Cerebellar cortex (tissue), 1 donor: ENCODE measurements around the gene TAAR2.
"Not testable (repeated sequence)": the region's sequence is repeated elsewhere in the genome, so short reads cannot be mapped to it uniquely, and the experiment has no call there.

ENCODE experiments used
- DNase-seq: peaks from one replicate; pipeline ENCODE4 v3.0.0-alpha.2; 2015; ENCODE audit warnings: low spot score

TAAR2 gene

DNA sequence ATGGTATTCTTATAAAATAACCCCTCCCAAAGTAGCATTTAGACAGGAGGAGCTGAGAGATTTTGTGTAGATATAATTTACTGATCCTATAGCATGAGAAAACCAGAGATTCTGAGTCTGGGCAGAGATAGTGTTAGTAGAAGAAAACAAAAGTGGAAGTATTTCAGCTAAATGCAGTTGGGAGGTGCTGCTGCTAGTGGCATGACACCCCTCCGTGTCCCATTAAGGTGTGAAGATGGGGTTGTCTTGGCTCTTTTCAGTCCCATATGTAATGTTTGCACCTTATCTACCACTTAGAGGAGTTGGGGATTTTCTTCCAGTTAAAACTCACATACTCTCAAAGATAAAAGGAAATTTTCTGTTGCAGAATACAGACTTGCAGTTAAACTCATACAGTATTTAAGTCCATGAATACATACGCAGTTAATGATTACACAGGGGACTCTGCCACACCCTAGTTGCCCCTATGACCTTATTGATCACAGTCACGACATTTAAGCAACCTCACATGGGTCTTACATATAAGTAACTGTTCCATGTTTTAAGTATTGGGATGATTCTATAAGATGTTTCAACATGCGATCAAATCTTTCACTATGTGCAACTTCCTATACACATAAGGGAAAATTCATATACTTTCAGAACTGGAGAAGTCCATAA, 11.5 kb downstream of the TAAR2 start:
- DNase-seq, result no peak

DNA sequence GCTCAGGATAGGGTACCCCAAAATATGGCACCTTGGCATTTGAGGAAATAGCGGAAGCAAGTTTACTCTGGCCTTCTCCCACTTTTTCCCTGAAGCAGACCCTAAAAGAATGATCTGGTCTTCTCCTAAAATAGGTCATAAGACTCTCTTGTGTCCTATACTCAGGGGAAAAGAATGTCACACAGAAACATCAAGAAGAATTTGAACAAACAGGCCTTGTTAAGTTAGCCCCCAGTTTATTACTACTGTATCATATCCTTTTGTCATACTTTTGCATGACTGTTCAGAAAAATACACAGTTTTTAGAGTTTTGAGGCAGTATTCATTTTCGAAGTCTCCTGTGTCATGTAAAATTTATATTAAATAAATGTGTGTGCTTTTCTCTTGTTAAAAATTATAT, 12.5 kb downstream of the TAAR2 start:
- no peak for DNase-seq

DNA sequence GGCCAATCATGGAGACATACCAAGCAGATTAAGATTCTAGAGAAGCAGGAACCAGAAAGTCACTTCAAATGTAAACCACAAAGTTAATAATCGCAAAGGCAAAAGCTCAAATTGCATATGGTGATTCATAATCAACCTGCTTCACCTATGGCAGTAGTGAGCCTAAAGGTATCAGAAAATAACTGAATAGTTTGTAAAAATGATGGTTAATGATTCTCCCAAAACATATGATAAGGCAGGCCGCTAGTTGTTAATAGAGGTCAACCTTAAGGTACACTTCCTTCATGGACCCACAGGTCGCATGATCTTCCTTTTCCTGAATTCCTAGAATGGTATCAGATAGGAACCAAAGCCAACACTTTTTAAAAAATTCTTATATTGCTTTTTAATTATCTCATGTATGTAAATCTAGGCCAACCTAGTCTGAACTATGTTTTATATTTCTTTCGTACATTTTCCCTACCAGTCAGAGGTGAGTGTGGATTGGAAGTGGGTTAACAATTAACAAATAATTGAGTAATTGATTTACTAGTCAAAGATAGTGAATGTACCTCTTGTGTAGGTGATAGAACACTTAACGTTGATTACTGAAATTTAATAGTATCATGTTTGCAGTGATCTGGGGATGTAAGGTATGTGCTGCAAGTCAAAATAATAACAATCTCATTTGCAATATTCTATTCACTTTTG, 16.4 kb downstream of the TAAR2 start:
- no peak for DNase-seq

DNA sequence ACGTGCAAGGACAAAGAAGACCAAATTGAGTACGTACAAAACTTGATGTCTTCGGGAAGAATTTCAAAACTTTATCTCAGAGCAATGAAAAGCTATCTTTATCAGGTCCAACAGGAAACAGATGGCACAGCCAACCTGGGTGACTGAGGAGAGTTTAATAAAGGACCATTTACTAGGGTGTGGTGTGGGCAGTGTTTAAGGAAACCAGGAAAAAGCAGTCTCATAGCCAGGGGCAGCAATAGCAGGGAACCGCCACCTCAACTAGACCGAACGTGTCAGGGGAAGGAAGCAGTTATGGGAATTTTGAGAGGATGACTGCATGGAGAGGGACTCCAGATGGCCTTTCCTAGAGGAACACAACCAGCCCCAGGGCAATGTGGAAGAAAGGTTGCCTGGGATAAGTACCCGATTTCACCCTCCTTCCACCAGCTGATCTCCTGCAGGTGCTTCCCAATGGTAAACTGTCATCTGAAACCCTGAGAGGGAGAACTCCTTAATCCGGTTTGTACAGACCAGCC, 19.4 kb downstream of the TAAR2 start:
- DNase-seq, result no peak

DNA sequence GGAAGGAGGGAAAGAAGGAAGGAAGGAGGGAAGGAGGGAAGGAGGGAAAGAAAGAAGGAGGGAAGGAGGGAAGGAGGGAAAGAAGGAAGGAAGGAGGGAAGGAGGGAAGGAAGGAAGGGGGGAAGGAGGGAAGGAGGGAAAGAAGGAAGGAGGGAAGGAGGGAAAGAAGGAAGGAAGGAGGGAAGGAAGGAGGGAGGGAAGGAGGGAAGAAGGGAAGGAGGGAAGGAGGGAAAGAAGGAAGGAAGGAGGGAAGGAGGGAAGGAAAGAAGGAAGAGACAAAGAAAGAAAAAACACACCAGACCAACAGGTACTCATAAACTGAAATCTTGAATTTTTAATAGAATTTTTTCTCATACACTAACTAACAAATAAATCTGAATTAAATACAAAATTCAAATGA, 23.2 kb downstream of the TAAR2 start:
- not testable (repeated sequence) for DNase-seq

DNA sequence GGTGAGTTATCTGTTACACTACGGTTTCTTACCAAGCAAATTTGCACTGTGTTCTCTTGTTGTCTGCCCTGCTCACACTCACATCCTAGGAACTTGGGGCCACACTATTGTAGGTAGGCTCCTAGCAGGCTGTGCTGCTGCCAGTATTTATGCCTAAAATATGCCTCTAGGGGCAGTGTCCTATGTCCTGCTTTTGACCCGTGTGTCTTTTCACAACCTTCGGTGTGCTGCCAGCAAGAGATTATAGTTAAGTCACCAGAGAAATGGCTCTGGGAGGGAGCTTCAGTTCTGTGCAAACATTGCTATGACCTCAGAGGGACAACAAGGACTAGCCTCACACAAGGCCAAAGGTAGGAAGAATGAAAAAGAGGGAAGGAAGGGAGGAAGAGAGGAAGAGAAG, 25.6 kb downstream of the TAAR2 start:
- peak; percentile 4 for DNase-seq

DNA sequence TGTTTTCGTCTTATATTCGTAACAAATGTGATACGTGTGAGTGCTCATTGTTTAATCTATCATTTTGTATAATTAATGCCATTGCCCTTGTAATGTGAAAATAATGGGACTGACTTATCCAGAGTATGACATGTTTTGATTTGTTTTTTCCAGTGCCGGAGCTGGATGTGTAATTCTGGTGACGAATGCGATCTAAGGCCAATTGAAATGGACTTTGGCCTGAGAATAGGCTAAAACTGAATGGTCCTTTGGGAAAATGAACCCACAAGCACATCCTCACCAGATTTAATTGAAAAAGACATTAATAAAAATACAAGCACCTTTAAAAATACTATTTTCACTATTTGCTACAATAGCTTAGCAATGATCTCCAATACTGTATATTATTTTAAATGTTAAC, 27.9 kb downstream of the TAAR2 start:
- DNase-seq, result no peak

DNA sequence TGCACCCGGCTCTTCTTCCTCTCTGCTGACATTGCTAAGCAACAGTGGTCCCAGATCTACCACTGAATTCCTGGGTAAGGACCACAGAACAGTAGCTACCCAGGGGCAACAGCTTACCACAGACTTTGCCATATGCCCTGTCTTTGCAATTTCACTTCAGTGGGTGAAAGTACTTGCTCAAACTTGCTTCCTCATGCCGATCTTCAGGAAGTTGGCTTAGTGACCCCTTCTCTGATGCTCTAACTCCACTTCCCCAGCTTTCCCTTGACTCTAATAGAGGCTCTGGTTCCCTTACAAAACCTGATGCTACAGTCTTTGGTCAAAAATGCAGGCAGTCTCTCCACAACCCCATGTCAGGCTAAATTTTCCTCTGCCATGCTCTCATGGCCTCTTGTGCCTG, 31.2 kb downstream of the TAAR2 start:
- no peak for DNase-seq

DNA sequence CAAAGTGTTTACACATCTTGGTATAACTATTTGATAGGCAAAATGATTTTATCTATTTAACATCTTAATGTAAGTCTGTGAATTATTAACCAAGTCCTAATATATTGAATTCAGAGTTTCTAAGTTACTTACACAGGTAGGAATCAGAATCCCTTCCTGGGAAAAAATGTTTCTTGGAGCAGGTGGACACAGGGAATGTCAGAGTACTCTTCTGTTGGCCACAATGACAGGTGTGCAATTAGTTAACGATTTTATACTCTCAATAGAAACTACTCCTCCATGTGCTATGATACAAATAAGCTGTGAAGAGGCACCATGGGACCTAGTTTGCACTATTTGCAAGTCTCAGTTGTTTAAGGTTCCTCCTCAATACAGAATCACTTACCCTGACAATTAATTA, 33.7 kb downstream of the TAAR2 start:
- DNase-seq, result no peak

DNA sequence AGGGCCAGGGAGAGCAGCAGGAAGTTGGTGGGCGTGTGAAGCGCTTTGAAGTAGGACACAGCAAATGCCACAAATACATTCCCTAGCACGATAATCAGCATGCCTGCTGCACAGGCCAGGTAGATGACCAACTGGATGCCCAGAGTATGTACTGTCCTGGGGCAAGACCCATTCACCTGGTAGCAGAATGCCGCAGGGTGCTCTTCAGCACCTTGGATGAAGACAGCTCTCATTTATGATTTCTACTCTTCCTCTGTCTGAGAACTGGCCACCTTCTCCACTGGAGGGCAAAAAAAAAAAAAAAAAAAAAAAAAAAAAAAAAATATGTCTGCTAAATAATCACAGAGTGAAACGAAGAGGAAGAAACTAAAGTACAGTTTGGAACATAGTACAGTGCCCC, 34.6 kb downstream of the TAAR2 start, which contains the start of gene TAAR5:
Gene TAAR5, minus strand, starts transcription at position 288 of the 400 bp plus-strand sequence. Its CDS starts 55 bp downstream, at position 233.
- DNase-seq, result no peak

DNA sequence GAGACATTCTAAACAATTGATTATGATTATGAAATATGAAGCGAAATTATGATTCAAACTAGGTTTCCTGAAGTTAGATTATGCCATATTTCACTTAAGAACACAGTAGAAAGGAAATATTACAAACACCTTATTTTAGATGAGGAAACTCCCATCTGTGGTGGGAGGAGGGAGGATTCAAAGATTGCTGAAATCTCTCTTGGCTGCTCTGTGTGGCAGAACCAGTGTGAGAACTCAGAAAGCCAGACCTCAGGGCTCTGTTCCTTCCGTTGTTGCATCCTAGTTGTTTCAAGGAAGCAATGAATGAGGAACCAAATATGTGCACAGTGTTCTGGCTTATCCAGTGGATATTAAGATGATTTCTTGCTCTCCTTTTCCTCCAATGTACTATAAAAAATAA, 36.7 kb downstream of the TAAR2 start:
- DNase-seq, result no peak

DNA sequence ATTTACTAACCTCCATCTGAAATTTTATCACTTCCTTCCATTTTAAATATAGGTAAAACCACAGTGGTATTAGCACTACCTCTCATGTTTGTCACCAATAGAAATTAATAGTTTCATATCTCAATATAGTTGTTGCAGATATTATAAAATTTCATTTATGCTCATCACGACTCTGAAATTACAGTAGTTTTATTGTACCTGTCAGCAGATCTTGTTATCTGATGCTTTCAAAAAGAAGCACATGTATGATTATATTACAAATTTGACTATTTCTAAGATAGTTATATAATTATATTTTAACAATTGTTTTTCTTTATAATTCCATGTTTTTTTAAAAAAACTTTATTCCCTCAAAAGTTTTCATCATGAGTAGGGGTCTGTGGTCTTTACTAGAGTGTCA, 39.4 kb downstream of the TAAR2 start:
- DNase-seq, result no peak

DNA sequence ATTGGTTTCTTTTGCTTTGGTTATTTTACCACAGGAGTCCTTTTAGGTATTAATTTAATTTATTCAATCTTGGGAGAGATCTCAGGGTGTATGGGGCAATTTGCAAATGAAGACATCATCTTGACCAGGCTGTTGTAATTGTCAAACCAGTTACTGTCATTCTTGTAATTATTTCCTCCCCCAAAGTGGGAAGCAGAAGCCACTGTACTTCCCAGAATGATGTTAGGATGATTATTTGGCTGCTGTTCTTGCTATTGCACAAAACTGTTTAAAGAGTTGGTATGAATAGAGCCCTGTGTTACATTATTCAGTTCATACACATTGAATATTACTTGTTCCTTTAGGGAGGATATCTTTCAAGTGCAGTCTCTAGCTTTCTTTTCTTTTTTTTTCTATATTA, 52.3 kb downstream of the TAAR2 start:
- DNase-seq, result no peak

DNA sequence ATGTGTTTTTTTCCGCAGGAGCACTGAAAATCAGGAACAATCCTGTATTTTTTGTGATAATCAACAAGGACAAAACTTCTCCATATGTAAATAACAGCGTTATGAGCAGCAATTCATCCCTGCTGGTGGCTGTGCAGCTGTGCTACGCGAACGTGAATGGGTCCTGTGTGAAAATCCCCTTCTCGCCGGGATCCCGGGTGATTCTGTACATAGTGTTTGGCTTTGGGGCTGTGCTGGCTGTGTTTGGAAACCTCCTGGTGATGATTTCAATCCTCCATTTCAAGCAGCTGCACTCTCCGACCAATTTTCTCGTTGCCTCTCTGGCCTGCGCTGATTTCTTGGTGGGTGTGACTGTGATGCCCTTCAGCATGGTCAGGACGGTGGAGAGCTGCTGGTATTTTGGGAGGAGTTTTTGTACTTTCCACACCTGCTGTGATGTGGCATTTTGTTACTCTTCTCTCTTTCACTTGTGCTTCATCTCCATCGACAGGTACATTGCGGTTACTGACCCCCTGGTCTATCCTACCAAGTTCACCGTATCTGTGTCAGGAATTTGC, 53.8 kb downstream of the TAAR2 start, which contains the start of gene TAAR6:
Gene TAAR6, plus strand, starts transcription at position 102 of the 557 bp plus-strand sequence. Its CDS starts 0 bp downstream, at position 102.
- DNase-seq, result no peak

DNA sequence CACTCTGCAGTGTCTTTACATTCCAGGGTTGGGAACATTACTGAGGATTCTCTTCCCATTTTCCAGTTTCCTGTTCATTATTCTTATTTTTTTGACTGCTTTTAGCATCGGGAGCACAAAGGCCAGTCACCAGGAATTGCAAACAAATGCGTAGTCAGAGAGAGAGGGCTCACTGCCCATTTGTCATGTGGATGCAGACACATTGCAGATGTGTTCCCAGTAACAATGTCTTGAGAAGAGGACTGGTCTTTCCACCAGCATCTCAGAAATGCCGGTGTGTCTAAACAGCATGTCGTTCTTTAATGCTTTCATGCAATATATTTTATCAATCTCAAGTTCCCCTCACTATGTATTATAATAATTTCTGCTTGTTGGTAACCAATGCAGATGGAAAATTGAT, 54.9 kb downstream of the TAAR2 start:
- DNase-seq, result no peak

DNA sequence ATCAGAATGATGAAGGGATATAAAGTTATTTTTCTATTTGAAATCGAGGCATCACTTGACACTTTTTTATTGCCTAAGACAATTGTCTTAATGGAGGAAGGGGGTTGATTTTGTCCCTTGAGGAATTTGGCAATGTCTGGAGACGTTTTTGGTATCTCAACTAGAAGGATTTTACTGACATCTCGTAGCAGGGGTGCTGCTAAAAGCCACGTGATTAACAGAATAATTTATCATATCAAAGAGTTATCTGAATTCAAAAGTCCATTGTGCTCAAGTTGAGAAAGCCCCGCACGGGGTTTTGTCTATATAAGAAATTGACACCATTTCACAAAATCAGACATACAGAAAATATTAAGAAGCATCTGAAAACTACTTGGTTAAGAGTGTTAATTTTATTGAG, 55.5 kb downstream of the TAAR2 start:
- DNase-seq, result no peak

DNA sequence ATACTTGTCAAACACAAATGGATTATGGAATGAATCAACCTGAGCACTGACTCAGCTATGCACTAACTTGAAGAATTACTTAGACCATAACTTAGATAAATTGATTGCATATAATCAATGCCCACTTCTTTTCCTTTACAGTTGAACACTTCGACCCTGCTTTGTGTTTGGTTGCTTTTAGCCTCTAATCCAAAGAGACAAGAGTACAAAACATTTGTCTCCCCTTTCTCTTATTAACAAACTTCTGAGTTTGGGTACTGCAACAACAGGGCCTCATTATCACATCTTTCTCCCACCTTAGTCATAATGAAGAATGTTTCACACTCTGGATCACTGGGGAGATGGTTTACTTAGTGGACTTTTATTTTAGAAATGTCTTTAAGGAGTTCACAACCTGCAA, 56.5 kb downstream of the TAAR2 start:
- no peak for DNase-seq
